Smooth muscle cell (in vitro differentiated cells): ENCODE measurements around the gene DOK6. TPM values are rescaled to one million over a fixed set of nuclear protein-coding genes. Genes with fewer than 3 reads are reported as not detected.
A peak's percentile ranks its signal among the peaks of the same experiment; 100 is the strongest.

Experiments
- DNase-seq: peaks from one replicate; lab custom pipeline; 2025; ENCODE audit not compliant: unreplicated experiment; lab: John Stamatoyannopoulos, UW
- H2AFZ ChIP-seq: fragments of 200-600 bp; sonication (generic); 2 replicates; pipeline ENCODE4 v1.6.0; 2016; ENCODE audit warnings: antibody characterized with exemption, low read depth, mild to moderate bottlenecking
- H3F3A ChIP-seq: fragments of 200-600 bp; sonication (generic); 2 replicates; pipeline ENCODE4 v1.6.0; 2017; ENCODE audit warnings: antibody characterized with exemption, low read depth
- H3K27ac ChIP-seq: fragments of 200-600 bp; sonication (generic); 2 replicates; pipeline ENCODE4 v1.5.1; 2016; ENCODE audit warnings: low read depth, mild to moderate bottlenecking
- H3K27me3 ChIP-seq: fragments of 200-600 bp; sonication (generic); 2 replicates; pipeline ENCODE4 v1.6.1; 2016; ENCODE audit warnings: low read depth, mild to moderate bottlenecking
- H3K36me3 ChIP-seq: fragments of 200-600 bp; sonication (generic); 2 replicates; pipeline ENCODE4 v1.5.1; 2016; ENCODE audit warnings: low read depth
- H3K4me1 ChIP-seq: fragments of 200-600 bp; sonication (generic); 2 replicates; pipeline ENCODE4 v1.5.1; 2016; ENCODE audit warnings: low read depth
- H3K4me2 ChIP-seq: fragments of 200-600 bp; sonication (generic); 2 replicates; pipeline ENCODE4 v1.6.0; 2016; ENCODE audit warnings: mild to moderate bottlenecking
- H3K4me3 ChIP-seq: fragments of 200-600 bp; sonication (generic); 2 replicates; pipeline ENCODE4 v1.5.1; 2016; ENCODE audit warnings: mild to moderate bottlenecking
- H3K79me2 ChIP-seq: fragments of 200-600 bp; sonication (generic); 2 replicates; pipeline ENCODE4 v1.6.0; 2016; ENCODE audit warnings: low read depth, mild to moderate bottlenecking
- H3K9ac ChIP-seq: fragments of 200-600 bp; sonication (generic); 2 replicates; pipeline ENCODE4 v1.6.0; 2016; ENCODE audit warnings: low read depth
- H3K9me3 ChIP-seq: fragments of 200-600 bp; sonication (generic); replicated peaks from 2 replicates; pipeline ENCODE4 v1.5.1; 2016; ENCODE audit warnings: low read depth
- H4K20me1 ChIP-seq: fragments of 200-600 bp; sonication (generic); 2 replicates; pipeline ENCODE4 v1.6.0; 2016; ENCODE audit warnings: low read depth
- CTCF ChIP-seq: fragments of 200-600 bp; sonication (generic); IDR thresholded peaks from 2 replicates; pipeline ENCODE4 v1.5.1; 2017; ENCODE audit warnings: borderline replicate concordance, mild to moderate bottlenecking, antibody characterized with exemption; ENCODE audit not compliant: insufficient read depth, poor library complexity, severe bottlenecking
- WGBS: methylation state at CpG from one replicate; pipeline ENCODE4 v1.1.7; 2016; ENCODE audit warnings: low lambda C conversion rate; 5-methylcytosine and 5-hydroxymethylcytosine counted together
- polyA plus RNA-seq: library from polyadenylated mRNA; unstranded; fragments of >200 nt; fragmentation: Nextera tagmentation; extraction: Ambion mirVana; gene quantifications from 2 replicates; pipeline ENCODE4 v1.2.1, GENCODE V29; 2016
- total RNA-seq: library from RNA; depleted of rRNA; stranded (reverse); fragments of >200 nt; gene quantifications from 2 replicates; pipeline ENCODE4 v1.2.3, GENCODE V29; 2014

Gene DOK6
- total and polyA plus RNA-seq, 2 experiments from 2014 or later, result 7.2 to 21.4 TPM

- no peaks in the 10 kb centered on the region for H3K27me3 ChIP-seq
- whole genome bisulfite sequencing, result 60% methylated on average over 1 of the region's 1 CpG
- H3K4me1 ChIP-seq, result peaks cover 14% of the 10 kb centered on the region
- H3F3A ChIP-seq, result no peaks in the 10 kb centered on the region
- H3K9ac ChIP-seq, result no peak overlapping the region
- no peak overlapping the region for H3K4me3 ChIP-seq
- H3K27ac ChIP-seq, result peak overlapping the region; percentile 39
- H3K36me3 ChIP-seq, result no peaks in the 10 kb centered on the region
- H3K79me2 ChIP-seq, result no peaks in the 10 kb centered on the region
- H2AFZ ChIP-seq, result peak overlapping the region; percentile 2
- TF ChIP-seq CTCF, result no peak
- H3K9me3 ChIP-seq, result no peaks in the 10 kb centered on the region
- no peak for DNase-seq
- H3K4me2 ChIP-seq, result peak overlapping the region; percentile 53
- H4K20me1 ChIP-seq, result no peaks in the 10 kb centered on the region
These were observed 89.4 kb downstream of the DOK6 start for GRCh38 chr18:69490072-69490471.

GRCh38 chr18:69490813-69491212 is 90.1 kb downstream of the DOK6 start:
- H3K27me3 ChIP-seq, result no peaks in the 10 kb centered on the region
- no peaks in the 10 kb centered on the region for H3F3A ChIP-seq
- H3K9me3 ChIP-seq, result no peaks in the 10 kb centered on the region
- no peak for DNase-seq
- WGBS, result 7% methylated on average over 4 of the region's 4 CpGs
- peaks cover 14% of the 10 kb centered on the region for H3K4me1 ChIP-seq
- H2AFZ ChIP-seq, result no peak overlapping the region
- H4K20me1 ChIP-seq, result no peaks in the 10 kb centered on the region
- no peaks in the 10 kb centered on the region for H3K36me3 ChIP-seq
- no peak for TF ChIP-seq CTCF
- peak overlapping the region; percentile 53 for H3K4me2 ChIP-seq
- H3K4me3 ChIP-seq, result no peak overlapping the region
- no peak overlapping the region for H3K9ac ChIP-seq
- peak overlapping the region; percentile 39 for H3K27ac ChIP-seq
- no peaks in the 10 kb centered on the region for H3K79me2 ChIP-seq

GRCh38 chr18:69491576-69491975 is 90.9 kb downstream of the DOK6 start:
- Histone ChIP-seq H3K4me1 (peaks cover 14% of the 10 kb centered on the region), H3K27ac (no peak overlapping the region), H2AFZ (no peak overlapping the region), H3F3A (no peaks in the 10 kb centered on the region), H3K4me3 (no peak overlapping the region), H4K20me1 (no peaks in the 10 kb centered on the region), H3K79me2 (no peaks in the 10 kb centered on the region), H3K9ac (no peak overlapping the region), H3K36me3 (no peaks in the 10 kb centered on the region), H3K27me3 (no peaks in the 10 kb centered on the region), H3K9me3 (no peaks in the 10 kb centered on the region), H3K4me2 (peak overlapping the region; percentile 53)
- DNase-seq, result no peak
- no peak for TF ChIP-seq CTCF
- WGBS, result 89% methylated on average over 2 of the region's 2 CpGs

- Histone ChIP-seq H4K20me1 (no peaks in the 10 kb centered on the region), H3K4me3 (no peak overlapping the region), H3K36me3 (no peaks in the 10 kb centered on the region), H3K4me2 (no peak overlapping the region), H3K4me1 (peaks cover 14% of the 10 kb centered on the region), H2AFZ (no peak overlapping the region), H3F3A (no peaks in the 10 kb centered on the region), H3K27ac (no peak overlapping the region), H3K9ac (no peak overlapping the region), H3K79me2 (no peaks in the 10 kb centered on the region), H3K9me3 (no peaks in the 10 kb centered on the region), H3K27me3 (no peaks in the 10 kb centered on the region)
- DNase-seq, result no peak
- 82% methylated on average over 2 of the region's 2 CpGs for WGBS
- no peak for TF ChIP-seq CTCF
These were observed 92.2 kb downstream of the DOK6 start for GRCh38 chr18:69492861-69493260.
